Measurements from ENCODE around the gene EIF3J.
A peak's percentile ranks its signal among the peaks of the same experiment; 100 is the strongest.
"Not testable (repeated sequence)": the region's sequence is repeated elsewhere in the genome, so short reads cannot be mapped to it uniquely, and the experiment has no call there.

EIF3J gene, protein sequence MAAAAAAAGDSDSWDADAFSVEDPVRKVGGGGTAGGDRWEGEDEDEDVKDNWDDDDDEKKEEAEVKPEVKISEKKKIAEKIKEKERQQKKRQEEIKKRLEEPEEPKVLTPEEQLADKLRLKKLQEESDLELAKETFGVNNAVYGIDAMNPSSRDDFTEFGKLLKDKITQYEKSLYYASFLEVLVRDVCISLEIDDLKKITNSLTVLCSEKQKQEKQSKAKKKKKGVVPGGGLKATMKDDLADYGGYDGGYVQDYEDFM

DNA sequence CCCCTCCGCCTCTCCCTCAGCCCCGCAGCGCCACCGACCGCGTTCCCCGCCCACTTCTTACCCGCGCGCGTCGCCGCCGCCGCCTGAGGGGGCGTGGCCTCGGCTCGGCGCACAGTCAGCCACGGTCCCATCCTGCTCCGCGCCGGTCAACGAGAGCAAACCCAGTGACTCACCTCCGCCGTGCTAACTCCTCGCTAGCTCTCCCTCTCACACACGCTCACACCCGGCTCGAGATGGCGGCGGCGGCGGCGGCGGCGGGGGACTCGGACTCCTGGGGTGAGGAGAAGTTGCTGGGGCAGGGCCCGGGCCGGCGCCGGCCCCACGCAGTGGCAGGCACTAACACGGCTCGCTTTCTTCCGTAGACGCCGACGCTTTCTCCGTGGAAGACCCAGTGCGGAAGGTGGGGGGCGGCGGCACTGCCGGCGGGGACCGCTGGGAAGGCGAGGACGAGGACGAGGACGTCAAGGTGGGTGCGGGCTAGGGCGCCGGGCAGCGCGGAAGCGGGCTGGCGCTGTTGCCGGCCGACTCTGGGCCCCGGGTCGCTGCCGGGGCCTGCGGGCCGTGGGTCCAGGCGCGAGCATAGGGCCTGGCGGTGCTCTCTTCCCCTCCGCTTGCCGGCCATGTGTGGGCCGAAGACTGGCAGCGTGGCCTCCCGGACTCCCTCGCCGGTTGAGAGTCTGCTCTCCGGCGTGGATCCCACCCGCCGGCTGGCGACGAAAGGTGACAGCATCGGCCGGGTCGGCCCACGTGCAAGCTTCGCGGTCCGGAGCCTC is at the start of gene EIF3J:
EIF3J (plus strand) TSS at position 186 of the 773 bp plus-strand sequence; CDS start at position 234, 48 bp downstream.
- H3K4me1 Mint-ChIP-seq, result peaks cover 46% of the 10 kb centered on the region
- H3K9me3 Mint-ChIP-seq, result no peaks in the 10 kb centered on the region
- H3K4me3 Mint-ChIP-seq, result peak within 1 kb of the TSS; percentile 90
- ATAC-seq, result peak; percentile 97
- DNase-seq (ENCODE audit: low spot score in 2 of 2), result peak in 1 of 2 donors; percentile 91
- H3K27ac Mint-ChIP-seq, result peak within 1 kb of the TSS; percentile 98
- H3K36me3 Mint-ChIP-seq, result peaks cover 83% of the 10 kb centered on the region

DNA sequence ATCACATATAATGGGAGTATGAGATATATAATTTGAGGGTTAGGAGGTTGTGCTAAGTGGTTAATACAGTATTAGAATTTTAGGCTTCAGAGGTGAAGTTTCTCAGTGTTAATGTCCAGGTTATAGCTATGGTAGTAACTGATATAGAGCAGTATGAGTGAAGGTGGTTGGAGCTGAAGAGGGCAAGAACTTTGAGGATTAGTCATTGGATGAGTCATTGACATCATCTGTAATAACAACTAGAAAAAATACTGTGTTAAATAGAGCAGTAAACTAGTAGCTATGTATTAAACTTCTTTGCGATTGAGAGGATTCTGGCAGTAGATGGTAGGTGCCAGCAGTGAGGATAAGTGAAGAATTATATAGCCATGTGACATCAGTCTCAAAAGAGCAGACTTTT is 47.5 kb upstream of the EIF3J start:
- peaks cover 92% of the 10 kb centered on the region for H3K36me3 Mint-ChIP-seq
- H3K27ac Mint-ChIP-seq, result peak overlapping the region; percentile 14
- no peaks in the 10 kb centered on the region for H3K9me3 Mint-ChIP-seq
- H3K4me1 Mint-ChIP-seq, result peaks cover 37% of the 10 kb centered on the region
- peak; percentile 99 for ATAC-seq
- no peak overlapping the region for H3K4me3 Mint-ChIP-seq
- DNase-seq (ENCODE audit: low spot score in 2 of 2), result no peak

DNA sequence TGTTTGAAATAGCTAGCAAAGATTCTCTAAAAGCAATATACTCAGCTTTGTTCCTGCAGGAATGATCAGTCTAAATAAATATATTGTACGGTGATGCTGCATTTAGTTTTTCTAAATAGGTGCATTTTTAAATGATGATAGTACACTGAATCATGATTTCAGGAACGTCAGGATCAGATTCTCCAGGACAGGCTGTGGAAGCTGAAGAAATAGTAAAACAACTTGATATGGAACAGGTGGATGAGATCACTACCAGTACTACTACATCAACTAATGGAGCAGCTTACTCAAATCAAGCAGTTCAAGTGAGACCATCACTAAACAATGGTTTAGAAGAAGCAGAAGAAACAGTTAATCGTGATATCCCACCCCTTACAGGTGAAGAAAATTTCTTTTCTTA is 46.3 kb upstream of the EIF3J start:
- ATAC-seq (no peak), DNase-seq (ENCODE audit: low spot score in 2 of 2) (no peak)
- peaks cover 95% of the 10 kb centered on the region for H3K36me3 Mint-ChIP-seq
- no peaks in the 10 kb centered on the region for H3K9me3 Mint-ChIP-seq
- no peak overlapping the region for H3K4me3 Mint-ChIP-seq
- peaks cover 34% of the 10 kb centered on the region for H3K4me1 Mint-ChIP-seq
- H3K27ac Mint-ChIP-seq, result no peak overlapping the region

DNA sequence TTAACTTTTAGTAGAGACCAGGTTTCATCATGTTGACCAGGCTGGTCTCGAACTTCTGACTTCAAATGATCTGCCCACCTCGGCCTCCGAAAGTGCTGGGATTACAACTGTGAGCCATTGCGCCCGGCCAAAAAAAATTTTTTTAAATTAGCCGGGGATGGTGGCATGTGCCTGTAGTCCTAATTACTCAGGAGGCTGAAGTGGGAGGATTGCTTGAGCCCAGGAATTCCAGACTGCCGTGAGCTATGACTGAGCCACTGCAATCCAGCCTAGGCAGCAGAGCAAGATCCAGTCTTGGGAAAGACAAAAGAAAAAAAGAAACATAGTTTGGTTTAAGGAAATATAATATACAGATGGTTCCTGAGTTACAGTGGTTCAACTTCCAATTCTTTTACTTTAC is 44.9 kb upstream of the EIF3J start:
- Mint-ChIP-seq H3K36me3 (peaks cover 95% of the 10 kb centered on the region), H3K9me3 (no peaks in the 10 kb centered on the region), H3K4me3 (no peak overlapping the region), H3K27ac (peak overlapping the region; percentile 57), H3K4me1 (peaks cover 29% of the 10 kb centered on the region)
- DNase-seq (ENCODE audit: low spot score in 2 of 2) (no peak), ATAC-seq (no peak)

DNA sequence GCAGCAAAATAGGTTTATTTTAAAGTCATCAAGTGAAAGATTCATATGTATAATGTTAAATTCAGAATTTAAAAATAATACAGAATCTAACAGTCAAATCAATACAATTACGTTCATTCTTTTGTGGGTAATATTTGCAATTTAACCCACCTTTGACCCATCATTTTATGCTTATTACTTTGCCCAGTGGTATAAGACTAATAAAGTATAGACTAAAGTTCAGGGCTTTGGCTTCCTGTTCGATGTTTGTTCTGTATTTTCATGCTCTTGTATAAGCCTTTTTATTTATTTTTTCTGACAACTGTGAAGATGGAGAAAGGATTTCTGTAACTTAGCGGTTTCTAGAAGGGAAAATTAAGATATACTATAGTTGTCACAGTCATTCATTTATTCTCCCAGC is 44.3 kb upstream of the EIF3J start:
- Mint-ChIP-seq H3K36me3 (peaks cover 95% of the 10 kb centered on the region), H3K9me3 (no peaks in the 10 kb centered on the region), H3K27ac (no peak overlapping the region), H3K4me1 (peaks cover 25% of the 10 kb centered on the region), H3K4me3 (no peak overlapping the region)
- DNase-seq (ENCODE audit: low spot score in 2 of 2), result no peak
- ATAC-seq, result no peak

DNA sequence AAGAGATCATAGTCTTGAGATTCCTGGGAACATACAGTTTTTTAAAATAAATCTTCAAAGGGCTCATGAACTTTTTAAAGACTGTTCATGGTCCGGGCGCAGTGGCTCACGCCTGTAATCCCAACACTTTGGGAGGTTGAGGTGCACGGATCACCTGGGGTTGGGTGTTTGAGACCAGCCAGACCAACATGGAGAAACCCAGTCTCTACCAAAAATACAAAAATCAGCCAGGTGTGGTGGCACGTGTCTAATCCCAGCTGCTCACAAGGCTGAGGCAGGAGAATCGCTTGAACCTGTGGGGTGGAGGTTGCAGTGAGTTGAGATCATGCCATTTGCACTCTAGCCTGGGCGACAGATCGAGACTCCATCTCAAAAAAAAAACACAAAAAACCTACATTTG is 41.4 kb upstream of the EIF3J start:
- Mint-ChIP-seq H3K36me3 (peaks cover 97% of the 10 kb centered on the region), H3K4me1 (peaks cover 10% of the 10 kb centered on the region), H3K9me3 (no peaks in the 10 kb centered on the region), H3K4me3 (no peak overlapping the region), H3K27ac (peak overlapping the region; percentile 73)
- DNase-seq (ENCODE audit: low spot score in 2 of 2), result no peak
- ATAC-seq, result no peak

DNA sequence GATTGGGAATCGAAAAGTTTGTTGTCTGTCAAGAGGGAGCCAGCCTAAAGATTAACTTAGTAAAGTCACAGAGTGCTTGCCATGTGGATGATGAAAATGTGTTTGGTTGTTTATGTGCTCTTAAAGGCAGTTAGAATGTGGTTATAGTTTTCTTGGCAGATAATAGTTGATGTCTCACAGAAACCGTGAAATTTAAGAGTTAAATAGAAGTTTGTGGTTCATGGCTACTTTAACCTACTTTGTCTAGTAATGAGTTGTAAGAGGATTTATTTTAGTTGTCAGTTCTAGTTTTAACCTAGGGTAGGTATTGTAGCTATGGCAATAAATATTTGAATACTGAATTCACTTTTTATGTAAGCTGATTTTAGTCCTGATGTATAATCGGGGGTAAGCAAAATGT is 36.4 kb upstream of the EIF3J start:
- Mint-ChIP-seq H3K9me3 (no peaks in the 10 kb centered on the region), H3K36me3 (peaks cover 98% of the 10 kb centered on the region), H3K4me1 (peaks cover 19% of the 10 kb centered on the region), H3K4me3 (no peak overlapping the region), H3K27ac (peak overlapping the region; percentile 83)
- no peak for DNase-seq (ENCODE audit: low spot score in 2 of 2)
- ATAC-seq, result peak; percentile 97

DNA sequence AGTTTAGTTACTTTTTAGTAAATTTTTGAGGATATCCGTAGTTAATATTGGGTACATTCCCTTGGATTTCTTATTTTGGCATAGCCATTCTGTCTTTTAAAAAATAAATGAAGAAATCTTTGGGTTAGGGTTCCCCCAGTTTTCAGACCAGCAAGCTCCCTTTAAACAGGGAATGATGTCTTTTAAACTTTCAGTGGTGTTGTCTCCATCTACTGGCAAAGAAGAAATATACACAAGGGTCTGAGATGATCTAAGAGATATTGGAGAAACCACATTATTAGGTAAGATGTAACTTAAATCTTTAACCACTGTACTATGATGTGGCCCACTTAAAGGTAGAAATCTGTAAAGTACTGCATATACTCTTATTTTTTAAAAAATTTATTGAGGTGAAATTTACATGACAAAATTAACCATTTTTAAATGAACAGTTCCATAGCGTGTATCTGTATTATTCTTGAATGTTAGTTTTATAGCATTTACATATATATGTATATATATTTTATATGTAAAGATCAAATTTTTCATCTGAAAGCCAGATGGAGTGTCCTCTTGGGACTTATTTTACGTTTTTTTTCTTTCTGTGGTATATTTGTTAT is 35.1 kb upstream of the EIF3J start:
- Mint-ChIP-seq H3K4me3 (no peak overlapping the region), H3K27ac (peak overlapping the region; percentile 83), H3K4me1 (peaks cover 19% of the 10 kb centered on the region), H3K9me3 (no peaks in the 10 kb centered on the region), H3K36me3 (peaks cover 98% of the 10 kb centered on the region)
- ATAC-seq, result peak; percentile 42
- no peak for DNase-seq (ENCODE audit: low spot score in 2 of 2)

DNA sequence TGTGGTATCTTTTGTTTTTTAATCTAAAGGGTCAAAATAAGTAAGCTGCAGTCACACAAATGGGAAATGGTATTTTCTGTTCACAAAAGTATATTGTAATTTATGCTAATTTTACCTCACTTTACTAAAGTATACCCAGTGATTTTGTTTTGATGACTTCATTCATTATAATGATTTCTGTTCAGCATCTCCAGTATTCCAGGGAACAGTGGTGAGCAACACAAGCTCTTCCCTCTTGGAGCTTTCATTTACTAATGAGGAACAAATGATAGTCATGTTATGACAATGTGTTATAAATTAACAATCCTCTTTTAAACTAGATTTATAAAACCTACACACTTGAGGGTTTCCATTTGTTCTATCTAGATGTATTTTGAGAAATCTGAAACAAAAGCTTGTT is 20.5 kb upstream of the EIF3J start:
- no peak overlapping the region for H3K4me3 Mint-ChIP-seq
- peaks cover 86% of the 10 kb centered on the region for H3K36me3 Mint-ChIP-seq
- no peaks in the 10 kb centered on the region for H3K4me1 Mint-ChIP-seq
- no peaks in the 10 kb centered on the region for H3K9me3 Mint-ChIP-seq
- no peak overlapping the region for H3K27ac Mint-ChIP-seq
- ATAC-seq (no peak), DNase-seq (ENCODE audit: low spot score in 2 of 2) (no peak)

DNA sequence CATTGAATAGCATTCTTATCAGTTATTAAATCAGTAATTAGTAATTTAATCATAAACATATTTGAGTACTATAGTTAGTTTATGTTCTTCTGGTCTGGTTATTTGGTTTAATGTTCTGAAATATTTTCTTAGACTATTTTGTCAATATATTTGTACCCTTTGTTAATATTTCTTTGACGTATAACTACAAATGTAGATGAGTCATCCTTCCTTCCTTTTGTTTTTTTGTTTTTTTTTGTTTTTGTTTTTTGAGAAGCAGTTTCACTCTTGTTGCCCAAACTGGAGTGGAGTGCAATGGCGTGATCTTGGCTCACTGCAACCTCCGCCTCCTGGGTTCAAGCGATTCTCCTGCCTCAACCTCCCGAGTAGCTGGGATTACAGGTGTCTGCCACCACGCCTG is 17.4 kb upstream of the EIF3J start:
- no peaks in the 10 kb centered on the region for H3K9me3 Mint-ChIP-seq
- ATAC-seq (no peak), DNase-seq (ENCODE audit: low spot score in 2 of 2) (no peak)
- H3K4me3 Mint-ChIP-seq, result no peak overlapping the region
- H3K4me1 Mint-ChIP-seq, result no peaks in the 10 kb centered on the region
- H3K36me3 Mint-ChIP-seq, result peaks cover 95% of the 10 kb centered on the region
- H3K27ac Mint-ChIP-seq, result no peak overlapping the region

DNA sequence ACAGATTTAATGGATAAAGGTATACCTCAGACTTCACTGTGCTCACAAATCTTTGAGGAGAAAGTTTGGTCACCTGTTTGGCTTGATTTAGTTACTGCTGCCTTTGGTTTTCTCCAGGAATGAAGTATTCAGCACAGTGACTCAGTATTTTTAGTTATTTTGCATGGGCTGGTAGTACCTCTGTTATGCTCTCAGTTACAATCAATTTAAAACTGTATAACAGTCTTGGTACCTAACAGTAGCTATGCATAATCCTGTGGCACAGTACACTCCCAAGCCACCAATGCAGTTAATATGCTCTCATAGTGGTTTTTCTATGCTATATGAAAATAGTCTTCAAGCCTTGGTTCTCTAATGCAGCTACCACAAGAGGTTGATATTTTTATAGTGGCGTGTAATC is 11.9 kb upstream of the EIF3J start:
- H3K4me1 Mint-ChIP-seq, result no peaks in the 10 kb centered on the region
- H3K36me3 Mint-ChIP-seq, result peaks cover 89% of the 10 kb centered on the region

DNA sequence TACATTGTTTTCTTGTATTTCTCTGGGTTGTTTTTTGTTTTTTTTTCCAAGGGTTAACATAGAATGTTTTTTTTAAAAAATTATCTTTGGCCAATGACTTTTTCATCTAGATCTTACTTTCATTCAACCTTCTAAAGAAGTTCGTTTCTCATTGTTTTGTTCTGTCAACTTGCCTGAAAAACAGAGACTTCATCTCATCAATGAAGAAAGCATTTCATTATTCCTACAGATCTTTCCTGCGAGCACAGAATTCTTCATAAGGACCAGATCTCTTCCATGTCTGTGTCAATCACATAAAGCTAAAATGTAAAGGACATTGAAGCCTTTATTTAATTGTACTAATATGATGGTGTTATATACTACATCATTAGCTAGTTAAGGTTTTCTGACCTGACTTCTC is 9.7 kb upstream of the EIF3J start:
- Mint-ChIP-seq H3K4me1 (no peaks in the 10 kb centered on the region), H3K9me3 (no peaks in the 10 kb centered on the region), H3K4me3 (no peak overlapping the region), H3K36me3 (peaks cover 76% of the 10 kb centered on the region), H3K27ac (no peak overlapping the region)
- ATAC-seq (no peak), DNase-seq (ENCODE audit: low spot score in 2 of 2) (no peak)

More for the DNA sequence above, 11.9 kb upstream of the EIF3J start:
- Mint-ChIP-seq H3K27ac (peak overlapping the region; percentile 17), H3K9me3 (no peaks in the 10 kb centered on the region), H3K4me3 (no peak overlapping the region)
- ATAC-seq, result no peak
- DNase-seq (ENCODE audit: low spot score in 2 of 2), result no peak

DNA sequence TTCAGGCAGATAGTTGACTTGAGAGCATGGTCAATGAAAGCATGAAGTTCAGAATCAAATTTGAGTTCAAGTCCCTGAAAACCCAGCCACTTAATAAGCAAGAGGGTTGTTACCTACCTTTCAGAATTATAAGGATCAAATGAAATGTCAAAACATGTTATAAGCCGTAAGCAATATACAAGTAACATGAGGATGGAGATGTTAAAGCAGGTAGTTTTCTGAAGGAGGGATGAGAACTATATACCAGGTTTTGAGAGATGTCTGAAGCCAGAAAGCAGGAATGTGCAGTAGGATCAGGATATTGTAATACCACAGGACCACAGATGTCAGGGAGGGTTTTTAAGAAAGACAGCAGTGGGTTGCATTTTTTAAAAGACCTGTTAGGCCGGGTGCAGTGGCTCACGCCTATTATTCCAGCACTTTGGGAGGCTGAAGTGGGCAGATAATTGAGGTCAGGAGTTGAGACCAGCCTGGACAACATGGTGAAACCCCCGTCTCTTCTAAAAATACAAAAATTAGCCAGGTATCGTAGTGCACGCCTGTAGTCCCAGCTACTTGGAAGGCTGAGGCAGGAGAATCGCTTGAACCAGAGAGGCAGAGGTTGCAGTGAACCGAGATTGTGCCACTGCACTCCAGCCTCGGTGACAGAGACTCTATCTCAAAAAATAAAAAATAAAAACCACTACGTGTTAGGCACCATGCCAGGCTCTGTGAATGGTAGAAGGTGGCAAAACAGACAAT is 6.9 kb upstream of the EIF3J start:
- H3K4me1 Mint-ChIP-seq, result peaks cover 2% of the 10 kb centered on the region
- no peak for DNase-seq (ENCODE audit: low spot score in 2 of 2)
- H3K4me3 Mint-ChIP-seq, result no peak overlapping the region
- peak overlapping the region; percentile 73 for H3K27ac Mint-ChIP-seq
- H3K9me3 Mint-ChIP-seq, result no peaks in the 10 kb centered on the region
- ATAC-seq, result no peak
- peaks cover 61% of the 10 kb centered on the region for H3K36me3 Mint-ChIP-seq

DNA sequence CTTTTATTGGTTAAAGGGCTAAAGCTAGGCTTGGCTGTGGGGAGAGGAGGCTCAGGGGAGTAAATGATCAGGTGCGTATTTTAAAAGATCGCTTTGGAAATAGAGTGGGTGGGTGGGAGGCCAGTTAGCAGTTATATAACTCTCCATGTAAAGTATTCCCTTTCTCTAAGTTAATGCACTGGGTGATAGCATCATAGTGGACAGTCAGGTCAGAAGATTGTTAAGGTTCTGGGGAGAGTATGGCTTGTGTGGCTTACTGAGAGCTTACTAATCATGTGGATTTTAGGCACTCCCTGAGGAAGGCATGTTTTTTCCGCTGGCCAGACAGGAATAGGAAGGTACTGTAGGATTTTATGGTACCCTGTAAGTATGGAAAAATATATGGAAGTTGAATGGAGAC is 6.3 kb upstream of the EIF3J start:
- no peak overlapping the region for H3K4me3 Mint-ChIP-seq
- DNase-seq (ENCODE audit: low spot score in 2 of 2) (no peak), ATAC-seq (no peak)
- H3K36me3 Mint-ChIP-seq, result peaks cover 61% of the 10 kb centered on the region
- peak overlapping the region; percentile 73 for H3K27ac Mint-ChIP-seq
- H3K4me1 Mint-ChIP-seq, result peaks cover 8% of the 10 kb centered on the region
- no peaks in the 10 kb centered on the region for H3K9me3 Mint-ChIP-seq

DNA sequence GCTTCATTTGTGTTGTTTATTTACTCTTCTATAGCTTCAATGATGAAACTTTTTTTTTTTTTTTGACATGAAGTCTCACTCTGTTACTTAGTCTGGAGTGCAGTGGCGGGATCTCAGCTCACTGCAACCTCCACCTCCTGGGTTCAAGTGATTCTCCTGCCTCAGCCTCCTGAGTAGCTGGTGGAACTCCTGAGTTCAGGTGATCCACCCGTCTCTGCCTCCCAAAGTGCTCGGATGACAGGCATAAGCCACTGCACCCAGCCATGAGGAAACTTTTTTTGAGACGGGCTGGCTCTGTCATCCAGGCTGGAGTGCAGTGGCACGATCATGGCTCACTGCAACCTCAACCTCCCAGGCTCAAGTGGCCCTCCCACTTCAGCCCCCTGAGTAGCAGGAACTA is 4.7 kb upstream of the EIF3J start:
- Mint-ChIP-seq H3K4me1 (peaks cover 14% of the 10 kb centered on the region), H3K36me3 (peaks cover 61% of the 10 kb centered on the region), H3K27ac (peak overlapping the region; percentile 34)
- not testable (repeated sequence) for DNase-seq (ENCODE audit: low spot score in 2 of 2); H3K9me3 Mint-ChIP-seq; ATAC-seq; H3K4me3 Mint-ChIP-seq
